GM12872 (cell line): ENCODE measurements around the gene SCAANT1.

Source experiments
- CTCF ChIP-seq: IDR thresholded peaks from 3 replicates; pipeline ENCODE4 v1.5.1; 2011; ENCODE audit warnings: low read depth, mild to moderate bottlenecking, low read length, moderate library complexity; ENCODE audit not compliant: insufficient read depth

SCAANT1 gene

GRCh38 chr3:63908081-63908736 lies 4.0 kb downstream of the SCAANT1 start:
- no peak for TF ChIP-seq CTCF

DNA sequence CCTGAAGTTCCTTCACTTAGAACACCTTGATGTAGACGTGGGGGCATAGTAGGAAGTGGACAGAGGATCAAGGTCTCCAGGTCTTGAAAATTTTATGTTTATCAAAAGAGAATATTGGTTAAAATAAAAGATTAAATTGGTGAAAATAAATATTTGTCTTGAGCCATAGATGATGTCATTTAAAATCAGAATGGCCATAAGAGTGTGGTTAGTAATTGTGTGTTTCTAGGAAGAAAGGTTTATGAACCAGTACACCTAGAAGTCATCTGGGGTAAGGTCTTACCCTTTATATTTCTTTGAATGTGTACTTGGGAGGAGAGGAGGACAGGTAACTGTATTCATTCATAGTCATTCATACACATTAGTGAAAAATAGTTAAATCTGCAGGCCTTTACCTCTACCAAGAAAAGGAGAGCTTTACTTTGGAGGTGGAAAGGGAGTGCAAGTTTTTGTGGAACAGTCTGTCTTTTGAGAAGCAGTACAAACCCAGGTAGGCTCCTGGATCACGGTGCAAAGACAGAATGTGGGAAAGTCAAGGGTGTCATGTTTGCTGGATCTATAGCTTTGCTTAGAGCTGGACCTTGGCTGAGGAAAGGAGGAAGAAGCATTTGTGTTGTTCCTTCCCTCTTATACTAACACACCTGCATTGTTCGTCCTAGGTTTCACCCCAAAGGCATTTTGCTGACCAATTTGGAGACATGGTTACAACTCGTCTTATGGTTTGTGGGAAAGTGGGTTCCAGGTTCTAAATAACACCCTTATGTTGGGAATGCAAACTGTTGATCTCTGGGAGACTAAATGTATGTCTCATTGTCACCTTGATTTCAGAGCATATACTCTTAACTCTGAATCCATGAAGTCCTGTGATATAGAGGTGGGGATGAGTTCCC lies 6.2 kb downstream of the SCAANT1 start:
- TF ChIP-seq CTCF = no peak

DNA sequence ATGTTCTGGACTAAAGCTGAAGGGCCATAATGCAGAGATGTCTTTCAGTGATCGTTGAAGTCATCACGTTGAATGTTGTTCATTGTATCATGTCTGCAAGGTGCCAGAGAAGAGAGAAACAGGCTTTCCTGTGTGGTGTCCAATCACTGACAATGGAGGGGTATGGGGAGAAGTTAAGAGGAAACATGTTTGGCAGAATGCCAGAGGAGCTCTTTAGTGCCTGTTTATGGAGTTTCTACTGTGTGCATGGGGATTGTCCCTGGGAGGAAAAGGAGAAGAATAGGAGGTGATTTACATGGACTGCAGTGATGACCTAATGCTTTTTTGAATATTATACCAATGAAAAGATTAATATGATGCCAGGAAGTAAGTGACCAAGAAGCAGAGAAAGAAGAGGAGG lies 11.7 kb downstream of the SCAANT1 start:
- no peak for TF ChIP-seq CTCF

- no peak for TF ChIP-seq CTCF
Observed at GRCh38 chr3:63900010-63900409, 12.2 kb downstream of the SCAANT1 start.

DNA sequence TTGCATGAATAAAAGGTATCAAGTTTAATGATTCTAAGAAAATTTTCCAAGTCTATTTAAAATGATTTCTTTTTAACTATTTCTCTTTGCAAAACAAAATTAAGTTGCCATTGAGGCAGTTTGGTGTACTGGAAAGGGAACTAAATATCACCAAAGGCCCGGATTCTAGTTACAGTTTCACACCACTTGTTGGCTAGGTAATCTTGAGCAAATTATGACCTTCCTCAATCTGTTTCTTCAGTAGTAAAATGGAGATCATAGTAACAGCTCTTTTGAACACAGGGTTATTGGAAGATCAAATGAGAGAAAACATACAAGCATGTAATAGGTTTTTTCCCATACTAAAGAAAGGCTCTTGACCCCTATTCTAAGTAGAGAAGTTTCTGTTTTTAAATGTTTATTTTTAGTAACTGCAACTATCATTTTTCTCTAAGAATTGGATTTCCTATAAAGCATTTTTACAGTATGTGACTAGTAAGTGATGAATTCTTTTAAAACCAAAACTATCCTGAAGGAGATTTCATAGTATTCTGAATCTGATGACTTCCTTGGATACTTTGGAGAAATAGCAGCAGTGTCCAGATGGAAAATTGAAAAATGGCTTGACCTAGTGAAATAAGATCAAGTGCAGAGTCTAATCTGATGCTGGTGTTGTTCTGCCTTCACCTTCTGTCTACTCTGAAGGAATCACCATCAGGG lies 15.7 kb downstream of the SCAANT1 start:
- TF ChIP-seq CTCF = no peak

DNA sequence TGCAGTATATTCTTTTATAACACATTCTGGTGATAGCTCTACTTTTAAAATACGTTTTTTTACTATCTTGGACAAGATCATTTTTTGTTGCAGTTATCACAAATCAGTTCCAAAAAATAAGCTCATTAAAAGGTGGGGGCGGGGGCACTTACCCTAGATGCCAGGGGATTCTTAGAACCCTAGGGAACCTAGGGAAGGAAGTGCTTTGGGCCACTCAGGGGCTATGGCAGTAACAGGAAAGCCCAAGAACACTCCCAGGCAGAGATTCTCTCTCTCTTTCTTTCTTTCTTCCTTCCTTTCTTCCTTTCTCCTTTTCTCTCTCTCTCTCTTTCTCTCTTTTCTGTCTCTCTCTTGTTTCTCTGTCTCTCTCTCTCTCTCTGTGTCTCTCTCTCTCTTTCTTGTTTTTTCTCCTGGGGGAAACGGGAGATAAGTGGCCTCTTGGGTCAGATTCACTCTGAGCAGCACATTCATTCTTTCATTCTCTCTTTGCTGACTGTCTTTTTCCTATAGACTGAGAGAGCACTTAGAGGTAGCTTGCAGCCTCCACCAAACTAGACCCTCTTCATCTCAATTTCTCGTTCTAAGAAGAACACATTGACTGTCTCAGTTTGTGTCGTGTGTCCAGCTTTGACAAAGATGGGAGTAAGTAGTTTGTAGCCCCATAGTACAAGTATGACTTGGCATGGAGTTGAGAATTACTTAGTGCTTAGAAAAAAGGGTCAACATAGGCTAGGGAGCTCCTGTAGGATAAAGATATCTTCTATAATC lies 16.6 kb downstream of the SCAANT1 start:
- no peak for TF ChIP-seq CTCF

DNA sequence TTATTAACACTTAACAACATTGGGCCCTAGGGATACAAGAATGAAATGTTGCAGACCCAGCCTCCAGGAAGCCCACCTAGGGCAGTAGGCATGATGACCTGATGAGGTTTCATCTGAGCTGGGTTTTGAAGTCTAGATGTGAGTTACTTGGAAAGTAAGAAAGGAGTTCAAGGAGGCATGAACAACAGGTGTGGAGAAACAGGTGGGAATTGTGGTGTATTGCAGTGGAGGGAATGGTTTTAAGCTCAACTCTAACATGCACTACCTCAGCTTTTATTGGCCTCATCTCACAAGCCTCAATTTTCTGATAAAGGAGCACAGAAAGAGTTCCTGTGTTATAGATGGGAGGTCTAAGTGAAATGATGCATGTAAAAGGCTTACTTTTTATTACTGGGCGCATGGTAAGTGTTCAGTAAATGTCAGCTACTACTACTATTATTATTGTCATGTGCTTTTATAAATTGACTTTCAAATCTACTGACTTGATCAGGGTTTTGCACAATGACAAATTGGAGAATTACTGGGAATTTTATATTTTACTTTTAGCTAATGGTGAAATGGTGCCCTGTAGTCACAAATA lies 19.3 kb downstream of the SCAANT1 start:
- no peak for TF ChIP-seq CTCF
